Keratinocyte (primary cell): ENCODE data around the gene ERC1. TPM values are rescaled to one million over a fixed set of nuclear protein-coding genes. Genes with fewer than 3 reads are reported as not detected.

Source experiments
- DNase-seq: peaks from one replicate; pipeline ENCODE4 v3.0.0-alpha.2; 2011; ENCODE audit warnings: low read depth, missing footprints, low spot score
- FAIRE-seq: peaks from 2 replicates; lab custom pipeline; 2011; peaks lifted over from hg19 to GRCh38; lab: Jason Lieb, UNC
- H2AFZ ChIP-seq: 2 replicates; pipeline ENCODE4 v1.6.0; 2012; ENCODE audit warnings: low read length, control low read depth, inconsistent platforms; ENCODE audit not compliant: control insufficient read depth
- H3K27ac ChIP-seq: 2 replicates; pipeline ENCODE4 v1.5.1; 2011; ENCODE audit warnings: low read length; ENCODE audit not compliant: control insufficient read depth, insufficient read depth
- H3K27me3 ChIP-seq: 3 replicates; pipeline ENCODE4 v1.6.0; 2011; ENCODE audit warnings: low read length; ENCODE audit not compliant: control insufficient read depth, insufficient read depth; ENCODE audit errors: extremely low read depth
- H3K36me3 ChIP-seq, 2 experiments: 2 replicates in 1 of 2; 3 replicates in 1 of 2; pipeline ENCODE4 v1.5.1; 2011; ENCODE audit warnings: low read length in 2 of 2, mild to moderate bottlenecking in 1 of 2; ENCODE audit not compliant: control insufficient read depth in 2 of 2, insufficient read depth in 2 of 2; ENCODE audit errors: extremely low read depth in 1 of 2
- H3K4me1 ChIP-seq: 3 replicates; pipeline ENCODE4 v1.5.1; 2011; ENCODE audit warnings: low read length; ENCODE audit not compliant: control insufficient read depth, insufficient read depth; ENCODE audit errors: extremely low read depth
- H3K4me2 ChIP-seq: 3 replicates; pipeline ENCODE4 v1.6.0; 2011; ENCODE audit warnings: low read depth, low read length; ENCODE audit not compliant: control insufficient read depth, insufficient read depth; ENCODE audit errors: extremely low read depth
- H3K4me3 ChIP-seq, 3 experiments: fragments of 200-600 bp in 1 of 3; sonication (generic) in 1 of 3; 2 replicates in 2 of 3; 3 replicates in 1 of 3; pipeline ENCODE4 v1.5.1; 2011 to 2016; ENCODE audit warnings: low read length in 3 of 3, mild to moderate bottlenecking in 3 of 3, control low read depth in 2 of 3, inconsistent platforms in 1 of 3, low read depth in 1 of 3, mixed read lengths in 1 of 3, mixed run types in 1 of 3, moderate library complexity in 1 of 3; ENCODE audit not compliant: control insufficient read depth in 2 of 3, insufficient read depth in 2 of 3; ENCODE audit errors: extremely low read depth in 1 of 3
- H3K79me2 ChIP-seq: 2 replicates; pipeline ENCODE4 v1.6.0; 2012; ENCODE audit warnings: low read length; ENCODE audit not compliant: control insufficient read depth, insufficient read depth
- H3K9ac ChIP-seq: 3 replicates; pipeline ENCODE4 v1.6.0; 2011; ENCODE audit warnings: low read length; ENCODE audit not compliant: control insufficient read depth, insufficient read depth; ENCODE audit errors: extremely low read depth
- H3K9me1 ChIP-seq: 3 replicates; pipeline ENCODE4 v1.6.0; 2011; ENCODE audit warnings: low read length; ENCODE audit not compliant: control insufficient read depth, insufficient read depth; ENCODE audit errors: extremely low read depth
- H3K9me3 ChIP-seq: 2 replicates; pipeline ENCODE4 v1.5.1; 2012; ENCODE audit warnings: low read depth, low read length; ENCODE audit not compliant: control insufficient read depth
- H4K20me1 ChIP-seq: 3 replicates; pipeline ENCODE4 v1.6.0; 2011; ENCODE audit warnings: low read length; ENCODE audit not compliant: control insufficient read depth, insufficient read depth; ENCODE audit errors: extremely low read depth
- CTCF ChIP-seq, 3 experiments: IDR thresholded peaks in 1 of 3; conservative IDR thresholded peaks in 1 of 3; optimal IDR thresholded peaks in 1 of 3; 2 replicates in 2 of 3; 3 replicates in 1 of 3; pipeline versions ENCODE3 to v1.5.1; 2011; ENCODE audit warnings: low read length in 3 of 3, mild to moderate bottlenecking in 3 of 3, moderate library complexity in 2 of 3, control low read depth in 1 of 3, inconsistent platforms in 1 of 3; ENCODE audit not compliant: insufficient read depth in 2 of 3; ENCODE audit errors: extremely low read depth in 1 of 3
- EZH2 ChIP-seq: IDR thresholded peaks from one replicate; pipeline ENCODE4 v1.6.1; 2012; ENCODE audit warnings: inconsistent platforms, mild to moderate bottlenecking, low read length, moderate library complexity
- dilution Hi-C: fragments of 300-500 bp; cut with MboI; formaldehyde crosslinking; loops from one replicate; pipeline ENCODE4 v1.7.0; 2020; ENCODE audit warnings: low sequenced_read_pairs; ENCODE audit not compliant: extremely low pct_ligation_motif_present
- polyA plus RNA-seq, 5 experiments: library from polyadenylated mRNA; depleted of rRNA in 3 of 5; stranded (reverse) in 3 of 5; stranded (forward) in 1 of 5; unstranded in 1 of 5; fragments of >200 nt; gene quantifications; 1 replicate in 1 of 5; 2 replicates in 3 of 5; 3 replicates in 1 of 5; pipeline versions ENCODE4 v1.2.1 to v1.2.3, GENCODE V29; 2011 to 2012; ENCODE audit warnings: missing spikeins in 2 of 5, low read depth in 1 of 5, low replicate concordance in 1 of 5

ERC1 gene
- polyA plus RNA-seq, 1 donor (not counting 4 experiments of a cell fraction or from before 2014, with no cell fraction given) = 16.1 TPM

GRCh38 chr12:1419849-1420371 is 428.9 kb downstream of the ERC1 start:
- H2AFZ ChIP-seq = no peak overlapping the region
- H3K27me3 ChIP-seq = no peaks in the 10 kb centered on the region
- H3K79me2 ChIP-seq = no peaks in the 10 kb centered on the region
- TF ChIP-seq EZH2 (no peak), CTCF (optimal IDR thresholded peaks at IDR 0.05 in 1 of 3, IDR thresholded peaks at IDR 0.05 in 1 of 3, conservative IDR thresholded peaks at IDR 0.05 in 1 of 3; ENCODE audit: extremely low read depth in 1 of 3, insufficient read depth in 2 of 3, low read length in 3 of 3) (no peak)
- H3K9me1 ChIP-seq = no peaks in the 10 kb centered on the region
- H3K4me3 ChIP-seq = no peak overlapping the region
- no peak overlapping the region for H3K9ac ChIP-seq
- FAIRE-seq (no peak), DNase-seq (no peak)
- H3K27ac ChIP-seq = no peak overlapping the region
- dilution Hi-C loops = no loop called here
- H3K9me3 ChIP-seq = peaks cover 5% of the 10 kb centered on the region
- no peaks in the 10 kb centered on the region for H3K36me3 ChIP-seq
- no peaks in the 10 kb centered on the region for H3K4me1 ChIP-seq
- no peaks in the 10 kb centered on the region for H4K20me1 ChIP-seq
- no peak overlapping the region for H3K4me2 ChIP-seq

GRCh38 chr12:1421091-1421846 is 430.2 kb downstream of the ERC1 start:
- no peaks in the 10 kb centered on the region for H3K36me3 ChIP-seq
- no peak overlapping the region for H3K4me2 ChIP-seq
- no peaks in the 10 kb centered on the region for H3K4me1 ChIP-seq
- DNase-seq (no peak), FAIRE-seq (no peak)
- no peaks in the 10 kb centered on the region for H3K27me3 ChIP-seq
- no peaks in the 10 kb centered on the region for H3K79me2 ChIP-seq
- H4K20me1 ChIP-seq = no peaks in the 10 kb centered on the region
- peaks cover 5% of the 10 kb centered on the region for H3K9me3 ChIP-seq
- H3K4me3 ChIP-seq = no peak overlapping the region
- dilution Hi-C loops = no loop called here
- H2AFZ ChIP-seq = no peak overlapping the region
- TF ChIP-seq CTCF (optimal IDR thresholded peaks at IDR 0.05 in 1 of 3, IDR thresholded peaks at IDR 0.05 in 1 of 3, conservative IDR thresholded peaks at IDR 0.05 in 1 of 3; ENCODE audit: extremely low read depth in 1 of 3, insufficient read depth in 2 of 3, low read length in 3 of 3) = no peak
- TF ChIP-seq EZH2 = no peak
- H3K9ac ChIP-seq = no peak overlapping the region
- H3K9me1 ChIP-seq = no peaks in the 10 kb centered on the region
- no peak overlapping the region for H3K27ac ChIP-seq
